Endothelial cell (in vitro differentiated cells): ENCODE data around the gene MAML3. TPM values are rescaled to one million over a fixed set of nuclear protein-coding genes. Genes with fewer than 3 reads are reported as not detected.
A peak's percentile ranks its signal among the peaks of the same experiment; 100 is the strongest.

Experiments used
- DNase-seq: peaks from one replicate; pipeline ENCODE4 v3.0.0; 2021; ENCODE audit warnings: low spot score
- H3K27ac Mint-ChIP-seq: one replicate; pipeline ENCODE4 v1.8.0; 2021; ENCODE audit warnings: mixed read lengths, inconsistent platforms; ENCODE audit not compliant: unreplicated experiment
- H3K27me3 Mint-ChIP-seq: one replicate; pipeline ENCODE4 v1.8.0; 2021; ENCODE audit warnings: mild to moderate bottlenecking, moderate library complexity, mixed read lengths, inconsistent platforms; ENCODE audit not compliant: unreplicated experiment
- H3K36me3 Mint-ChIP-seq: one replicate; pipeline ENCODE4 v1.8.0; 2021; ENCODE audit warnings: mild to moderate bottlenecking, low read depth, mixed read lengths, inconsistent platforms; ENCODE audit not compliant: unreplicated experiment
- H3K4me1 Mint-ChIP-seq: one replicate; pipeline ENCODE4 v1.8.0; 2021; ENCODE audit warnings: mild to moderate bottlenecking, mixed read lengths, inconsistent platforms; ENCODE audit not compliant: unreplicated experiment
- H3K4me3 Mint-ChIP-seq: one replicate; pipeline ENCODE4 v1.8.0; 2021; ENCODE audit warnings: mild to moderate bottlenecking, mixed read lengths, inconsistent platforms; ENCODE audit not compliant: unreplicated experiment
- H3K9me3 Mint-ChIP-seq: one replicate; pipeline ENCODE4 v1.8.0; 2021; ENCODE audit warnings: mixed read lengths, inconsistent platforms; ENCODE audit not compliant: unreplicated experiment
- total RNA-seq: library from RNA; stranded (reverse); fragmentation: NEBNext Ultra II Directional; extraction: Animal tissue kit (Norgen Biotek cat#: 25700); gene quantifications from one replicate; pipeline ENCODE4 v1.2.1, GENCODE V29; 2021; ENCODE audit not compliant: unreplicated experiment
- TF ChIP-seq, protein P1 (sequence below): fragments of 200-600 bp; sonication (generic); IDR thresholded peaks from one replicate; pipeline ENCODE4 v1.5.0; 2021; ENCODE audit warnings: antibody characterized with exemption; ENCODE audit not compliant: unreplicated experiment

Gene MAML3
- total RNA-seq, 1 donor from 2014 or later, result 31.0 TPM

DNA sequence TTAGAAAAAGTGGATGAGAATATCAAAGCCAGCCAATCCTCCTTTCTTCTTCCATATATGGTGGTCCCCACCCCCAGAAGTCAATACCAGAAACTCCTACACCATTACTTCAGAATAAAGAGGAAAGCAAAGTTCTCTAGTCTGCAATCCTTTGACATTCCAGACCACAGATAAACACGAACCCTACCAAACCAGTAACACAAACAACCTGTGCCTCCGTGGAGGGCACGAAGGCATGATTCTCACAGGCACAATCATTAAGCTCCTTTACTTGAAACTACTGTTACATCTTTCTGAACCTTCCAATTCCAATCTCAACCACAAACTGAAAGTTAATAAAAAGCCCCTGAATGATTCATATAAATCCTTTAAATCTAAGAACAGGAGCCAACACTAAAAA lies 16.3 kb downstream of the MAML3 start:
- DNase-seq, result no peak
- Mint-ChIP-seq H3K36me3 (no peaks in the 10 kb centered on the region), H3K27me3 (peaks cover 2% of the 10 kb centered on the region)

DNA sequence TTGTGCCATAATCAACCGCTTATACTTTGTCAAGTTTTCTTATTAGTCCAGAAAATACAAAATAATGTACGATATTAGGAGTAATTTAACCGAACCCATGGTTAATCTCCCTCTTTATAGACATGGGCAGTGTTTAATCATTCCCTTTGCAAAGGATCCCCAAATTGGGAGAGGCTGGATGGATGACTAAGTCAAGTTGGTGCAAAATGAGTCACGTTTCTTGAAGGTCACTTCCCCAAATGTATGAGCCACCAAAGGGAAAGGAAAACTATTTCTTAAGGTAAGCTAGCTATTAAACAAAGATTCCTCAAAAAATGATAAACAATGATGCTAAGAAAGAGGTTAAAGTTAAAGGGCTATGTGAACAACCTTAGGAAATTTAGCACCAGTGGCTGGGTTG lies 17.5 kb downstream of the MAML3 start:
- TF ChIP-seq, protein P1, sequence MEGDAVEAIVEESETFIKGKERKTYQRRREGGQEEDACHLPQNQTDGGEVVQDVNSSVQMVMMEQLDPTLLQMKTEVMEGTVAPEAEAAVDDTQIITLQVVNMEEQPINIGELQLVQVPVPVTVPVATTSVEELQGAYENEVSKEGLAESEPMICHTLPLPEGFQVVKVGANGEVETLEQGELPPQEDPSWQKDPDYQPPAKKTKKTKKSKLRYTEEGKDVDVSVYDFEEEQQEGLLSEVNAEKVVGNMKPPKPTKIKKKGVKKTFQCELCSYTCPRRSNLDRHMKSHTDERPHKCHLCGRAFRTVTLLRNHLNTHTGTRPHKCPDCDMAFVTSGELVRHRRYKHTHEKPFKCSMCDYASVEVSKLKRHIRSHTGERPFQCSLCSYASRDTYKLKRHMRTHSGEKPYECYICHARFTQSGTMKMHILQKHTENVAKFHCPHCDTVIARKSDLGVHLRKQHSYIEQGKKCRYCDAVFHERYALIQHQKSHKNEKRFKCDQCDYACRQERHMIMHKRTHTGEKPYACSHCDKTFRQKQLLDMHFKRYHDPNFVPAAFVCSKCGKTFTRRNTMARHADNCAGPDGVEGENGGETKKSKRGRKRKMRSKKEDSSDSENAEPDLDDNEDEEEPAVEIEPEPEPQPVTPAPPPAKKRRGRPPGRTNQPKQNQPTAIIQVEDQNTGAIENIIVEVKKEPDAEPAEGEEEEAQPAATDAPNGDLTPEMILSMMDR, result no peak
- Mint-ChIP-seq H3K27ac (peak overlapping the region; percentile 24), H3K9me3 (no peaks in the 10 kb centered on the region), H3K4me1 (peaks cover 48% of the 10 kb centered on the region), H3K27me3 (peaks cover 2% of the 10 kb centered on the region), H3K4me3 (no peak overlapping the region), H3K36me3 (no peaks in the 10 kb centered on the region)
- DNase-seq, result no peak

More for the DNA sequence above, 16.3 kb downstream of the MAML3 start:
- TF ChIP-seq, protein P1, result no peak
- no peaks in the 10 kb centered on the region for H3K9me3 Mint-ChIP-seq
- H3K4me3 Mint-ChIP-seq, result no peak overlapping the region
- no peak overlapping the region for H3K27ac Mint-ChIP-seq
- H3K4me1 Mint-ChIP-seq, result peaks cover 40% of the 10 kb centered on the region

DNA sequence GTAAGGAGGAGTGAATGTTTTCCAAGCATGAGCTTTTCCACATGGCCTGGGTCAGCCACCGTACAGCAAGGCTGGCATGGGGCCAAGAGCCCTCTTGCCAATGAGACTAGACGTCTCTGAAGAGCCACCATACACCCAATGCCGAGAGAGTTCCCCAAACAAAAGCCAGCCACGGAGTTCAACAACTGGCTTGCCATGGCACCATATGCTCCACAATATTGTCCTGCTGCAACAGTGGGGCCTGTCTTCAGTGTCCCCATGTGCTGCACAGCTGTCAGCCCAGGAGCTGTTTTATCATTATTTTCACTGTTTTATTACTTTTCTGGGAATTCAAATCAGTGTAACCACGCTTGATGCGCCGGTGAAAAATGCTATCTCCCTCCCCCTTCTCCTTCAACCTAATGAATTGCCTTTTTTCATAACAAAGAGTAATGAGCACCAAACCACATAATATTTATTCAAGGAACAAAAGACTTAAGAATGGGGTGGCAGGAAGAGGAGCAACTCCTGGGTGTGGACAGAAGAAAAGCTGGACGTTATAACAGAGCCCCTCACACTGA lies 18.4 kb downstream of the MAML3 start:
- H3K4me3 Mint-ChIP-seq, result no peak overlapping the region
- no peak overlapping the region for H3K27ac Mint-ChIP-seq
- no peak for DNase-seq

DNA sequence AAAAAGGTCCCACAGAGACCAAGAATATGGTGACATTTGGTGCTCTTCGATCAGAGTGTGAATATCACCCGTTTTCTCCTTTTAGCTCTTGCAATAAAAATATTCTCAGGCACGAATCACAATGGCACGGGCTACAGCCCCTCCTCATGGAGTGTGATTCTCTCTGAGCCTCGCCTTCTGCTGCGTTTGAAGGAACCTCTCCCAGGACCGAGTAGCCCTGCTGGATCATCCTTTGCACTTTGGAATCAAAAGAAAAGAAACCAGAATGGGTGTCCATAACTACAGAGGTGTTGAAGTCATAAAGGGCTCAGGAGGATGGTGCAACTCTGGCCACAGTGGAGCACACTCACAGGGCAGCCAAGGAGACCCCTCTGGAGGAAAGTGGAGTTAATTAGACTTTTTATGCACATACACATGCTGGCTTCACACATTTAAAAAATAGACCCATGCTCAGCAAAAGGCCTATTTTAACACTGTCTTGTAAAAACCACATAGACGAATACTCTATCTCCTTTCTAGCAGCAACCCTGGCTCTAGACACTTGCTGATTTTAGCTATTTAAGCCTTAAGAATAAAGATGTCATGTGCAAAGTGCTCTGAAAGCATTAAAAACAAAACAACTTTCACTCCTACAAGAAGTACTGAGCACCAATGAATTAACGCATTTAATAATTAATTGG lies 19.1 kb downstream of the MAML3 start:
- no peaks in the 10 kb centered on the region for H3K36me3 Mint-ChIP-seq
- H3K4me1 Mint-ChIP-seq, result peaks cover 56% of the 10 kb centered on the region
- no peak overlapping the region for H3K4me3 Mint-ChIP-seq
- TF ChIP-seq, protein P1, result no peak
- peaks cover 2% of the 10 kb centered on the region for H3K27me3 Mint-ChIP-seq
- H3K27ac Mint-ChIP-seq, result no peak overlapping the region
- DNase-seq, result no peak
- H3K9me3 Mint-ChIP-seq, result no peaks in the 10 kb centered on the region

More for the DNA sequence above, 18.4 kb downstream of the MAML3 start:
- H3K27me3 Mint-ChIP-seq, result peaks cover 2% of the 10 kb centered on the region
- TF ChIP-seq, protein P1, result no peak
- no peaks in the 10 kb centered on the region for H3K9me3 Mint-ChIP-seq
- no peaks in the 10 kb centered on the region for H3K36me3 Mint-ChIP-seq
- H3K4me1 Mint-ChIP-seq, result peaks cover 54% of the 10 kb centered on the region

DNA sequence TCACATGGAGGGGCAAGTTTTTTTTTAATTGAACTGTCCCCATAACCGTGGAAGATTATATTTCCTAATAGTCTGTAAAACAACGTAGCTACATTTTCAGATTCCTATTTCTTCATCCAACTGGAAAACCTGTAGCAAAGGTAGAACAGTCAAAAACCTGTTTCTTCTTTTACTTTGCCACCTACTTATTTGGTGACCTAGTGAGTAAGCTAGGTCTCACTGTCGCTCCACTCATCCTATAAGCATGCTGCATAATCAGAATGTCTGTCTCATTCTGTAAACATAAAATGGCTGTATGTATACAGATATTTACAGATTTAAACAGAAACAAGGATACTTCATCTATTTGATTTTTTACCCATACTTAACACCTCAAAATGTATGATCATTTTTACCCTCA lies 20.4 kb downstream of the MAML3 start:
- Mint-ChIP-seq H3K27ac (no peak overlapping the region), H3K4me3 (no peak overlapping the region), H3K36me3 (no peaks in the 10 kb centered on the region), H3K9me3 (no peaks in the 10 kb centered on the region), H3K27me3 (no peaks in the 10 kb centered on the region), H3K4me1 (peaks cover 56% of the 10 kb centered on the region)
- DNase-seq, result no peak
- TF ChIP-seq, protein P1, result no peak
